GM18870 (cell line): ENCODE measurements around the gene PLOD3.

ENCODE experiments used
- ATAC-seq: cut with Tn5 transposase; IDR thresholded peaks from one replicate; pipeline ENCODE4 v1.9.1; 2021; ENCODE audit warnings: moderate library complexity; ENCODE audit not compliant: unreplicated experiment

The PLOD3 gene

GRCh38 chr7:101166909-101167644 is 50.3 kb downstream of the PLOD3 start:
- ATAC-seq: no peak

- ATAC-seq: no peak
These were observed 50.8 kb downstream of the PLOD3 start for GRCh38 chr7:101166648-101166908.

GRCh38 chr7:101165958-101166647 is 51.3 kb downstream of the PLOD3 start:
- ATAC-seq: no peak

GRCh38 chr7:101165075-101165957 is 52.1 kb downstream of the PLOD3 start, which contains the start of gene VGF:
VGF (minus strand) TSS chr7:101165569; CDS start chr7:101164843, 726 bp downstream.
- ATAC-seq: no peak

- ATAC-seq: no peak
These were observed 53.1 kb downstream of the PLOD3 start for GRCh38 chr7:101164071-101164840.

GRCh38 chr7:101163279-101164070 is 53.9 kb downstream of the PLOD3 start:
- no peak for ATAC-seq

- no peak for ATAC-seq
These were observed 54.7 kb downstream of the PLOD3 start for GRCh38 chr7:101162551-101163278.

GRCh38 chr7:101161692-101162471 is 55.5 kb downstream of the PLOD3 start:
- no peak for ATAC-seq

- ATAC-seq: no peak
These were observed 56.5 kb downstream of the PLOD3 start for GRCh38 chr7:101160910-101161309.

GRCh38 chr7:101159696-101160674 is 57.4 kb downstream of the PLOD3 start:
- ATAC-seq: no peak

- ATAC-seq: no peak
These were observed 60.4 kb downstream of the PLOD3 start for GRCh38 chr7:101156866-101157589.

- no peak for ATAC-seq
These were observed 61.1 kb downstream of the PLOD3 start for GRCh38 chr7:101156277-101156676.
